K562 (cell line): ENCODE data around the gene EPHB4. TPM values are rescaled to one million over a fixed set of nuclear protein-coding genes. Genes with fewer than 3 reads are reported as not detected.

ENCODE experiments used
- CHD1 ChIP-seq: fragments of 200-600 bp; sonication (generic); IDR thresholded peaks from one replicate; pipeline ENCODE4 v1.6.1; 2012; ENCODE audit warnings: mild to moderate bottlenecking, moderate library complexity, low read length, inconsistent platforms
- ETV6 ChIP-seq, 3 experiments: fragments of 150-350 bp in 1 of 3; sonication (generic) in 1 of 3; formaldehyde crosslinking in 1 of 3; IDR thresholded peaks; 2 replicates each; pipeline versions ENCODE4 v1.6.1 to v1.8.0; 2014 to 2022; ENCODE audit warnings: borderline replicate concordance in 2 of 3, low read depth in 2 of 3, antibody characterized with exemption in 1 of 3, low read length in 1 of 3, mild to moderate bottlenecking in 1 of 3, missing genetic modification reagents in 1 of 3
- GMEB1 ChIP-seq: fragments of 250-450 bp; sonication (Bioruptor Pico); IDR thresholded peaks from 2 replicates; pipeline ENCODE4 v1.4.0; 2020; ENCODE audit warnings: mild to moderate bottlenecking
- MTF1 ChIP-seq: fragments of 250-450 bp; sonication (Bioruptor Pico); IDR thresholded peaks from 2 replicates; pipeline ENCODE4 v1.9.0; 2021; ENCODE audit warnings: moderate library complexity, mild to moderate bottlenecking, inconsistent platforms, borderline replicate concordance
- PHF21A ChIP-seq: fragments of 450-650 bp; IDR thresholded peaks from 2 replicates; pipeline ENCODE4 v1.6.1; 2017; ENCODE audit warnings: low read depth, borderline replicate concordance
- SIN3A ChIP-seq, 2 experiments: fragments of 150-350 bp in 1 of 2; IDR thresholded peaks; 2 replicates each; pipeline ENCODE4 v1.6.1; 2011 to 2016; ENCODE audit warnings: borderline replicate concordance in 2 of 2, low read depth in 2 of 2, low read length in 2 of 2, mild to moderate bottlenecking in 2 of 2, moderate library complexity in 2 of 2; ENCODE audit not compliant: control insufficient read depth in 1 of 2
- TSC22D4 ChIP-seq: fragments of 450-650 bp; IDR thresholded peaks from 2 replicates; pipeline ENCODE4 v1.6.1; 2016; ENCODE audit warnings: missing genetic modification characterization, missing biosample characterization, control low read depth
- ZFP36 ChIP-seq: fragments of 150-350 bp; IDR thresholded peaks from 2 replicates; pipeline ENCODE4 v1.6.1; 2018; ENCODE audit warnings: low read length, low read depth; ENCODE audit not compliant: partially characterized antibody
- ZNF143 ChIP-seq: sonication (generic); formaldehyde crosslinking; IDR thresholded peaks from 2 replicates; pipeline ENCODE4 v1.9.0; 2022; ENCODE audit warnings: mild to moderate bottlenecking, missing genetic modification reagents
- ZNF589 ChIP-seq: fragments of 200-800 bp; sonication (Bioruptor generic); IDR thresholded peaks from 2 replicates; pipeline ENCODE4 v1.6.1; 2016; ENCODE audit warnings: low read depth, missing genetic modification characterization, missing compliant biosample characterization
- ZSCAN29 ChIP-seq: fragments of 450-650 bp; IDR thresholded peaks from 2 replicates; pipeline ENCODE4 v1.6.1; 2017
- polyA plus RNA-seq, 8 experiments: library from polyadenylated mRNA; depleted of rRNA in 4 of 8; stranded (reverse) in 5 of 8; unstranded in 3 of 8; fragments of >200 nt; fragmentation: Nextera tagmentation in 2 of 8; fragmentation: Illumina TruSeq in 1 of 8; extraction: Ambion mirVana in 2 of 8; extraction: Trizol in 1 of 8; gene quantifications; 2 replicates each; pipeline versions ENCODE4 v1.2.1 to v1.2.3, GENCODE V29; 2011 to 2014; ENCODE audit warnings: inconsistent platforms in 1 of 8, missing spikeins in 1 of 8
- total RNA-seq, 7 experiments: library from RNA; depleted of rRNA in 6 of 7; stranded (reverse); fragments of >200 nt in 6 of 7; fragmentation: Illumina TruSeq in 2 of 7; extraction: Trizol in 2 of 7; gene quantifications; 2 replicates each; pipeline versions ENCODE4 v1.2.1 to v1.2.3, GENCODE V29; 2011 to 2021; ENCODE audit warnings: low replicate concordance in 1 of 7
- TF ChIP-seq, protein P1 (sequence below), 2 experiments: fragments of 450-650 bp in 1 of 2; sonication (generic) in 1 of 2; formaldehyde crosslinking in 1 of 2; IDR thresholded peaks; 2 replicates each; pipeline versions ENCODE4 v1.7.1 to v1.9.0; 2016 to 2022; ENCODE audit warnings: inconsistent platforms in 1 of 2, mild to moderate bottlenecking in 1 of 2, missing genetic modification reagents in 1 of 2

EPHB4 gene
- total and polyA plus RNA-seq, 9 of the 15 experiments (the other 6 are each of a cell fraction or from before 2014, with no cell fraction given), result 1.2 to 82.1 (median 37.9) TPM

GRCh38 chr7:100827330-100828226 lies at the start of gene EPHB4 (continued):
- TF ChIP-seq GMEB1 (CRISPR knock-in tag) (0 out of 2 replicates have a peak, but pooled peaks have one; percentile 38), MTF1 (CRISPR knock-in tag) (0 out of 2 replicates have a peak, but pooled peaks have one; percentile 67), PHF21A (0 out of 2 replicates have a peak, but pooled peaks have one; percentile 69), SIN3A (IDR thresholded peaks at IDR 0.05; ENCODE audit: borderline replicate concordance in 2 of 2, control insufficient read depth in 1 of 2, low read depth in 2 of 2, low read length in 2 of 2) (peak; percentile 15 to 63; a peak in 2 of 4 replicates), ZNF143 (peak; percentile 43; the same call in 1 of the 2 replicates), ZFP36 (no peak), ZSCAN29 (peak; percentile 30; the same call in 1 of the 2 replicates), TSC22D4 (no peak), CHD1 (peak; percentile 35), ZNF589 (CRISPR knock-in tag) (no peak), ETV6 (IDR thresholded peaks at IDR 0.05; ENCODE audit: borderline replicate concordance in 1 of 2, low read depth in 2 of 2, low read length in 1 of 2) (no peak), ETV6 (CRISPR knock-in tag; IDR thresholded peaks at IDR 0.05; ENCODE audit: borderline replicate concordance) (no peak)
- TF ChIP-seq, protein P1, sequence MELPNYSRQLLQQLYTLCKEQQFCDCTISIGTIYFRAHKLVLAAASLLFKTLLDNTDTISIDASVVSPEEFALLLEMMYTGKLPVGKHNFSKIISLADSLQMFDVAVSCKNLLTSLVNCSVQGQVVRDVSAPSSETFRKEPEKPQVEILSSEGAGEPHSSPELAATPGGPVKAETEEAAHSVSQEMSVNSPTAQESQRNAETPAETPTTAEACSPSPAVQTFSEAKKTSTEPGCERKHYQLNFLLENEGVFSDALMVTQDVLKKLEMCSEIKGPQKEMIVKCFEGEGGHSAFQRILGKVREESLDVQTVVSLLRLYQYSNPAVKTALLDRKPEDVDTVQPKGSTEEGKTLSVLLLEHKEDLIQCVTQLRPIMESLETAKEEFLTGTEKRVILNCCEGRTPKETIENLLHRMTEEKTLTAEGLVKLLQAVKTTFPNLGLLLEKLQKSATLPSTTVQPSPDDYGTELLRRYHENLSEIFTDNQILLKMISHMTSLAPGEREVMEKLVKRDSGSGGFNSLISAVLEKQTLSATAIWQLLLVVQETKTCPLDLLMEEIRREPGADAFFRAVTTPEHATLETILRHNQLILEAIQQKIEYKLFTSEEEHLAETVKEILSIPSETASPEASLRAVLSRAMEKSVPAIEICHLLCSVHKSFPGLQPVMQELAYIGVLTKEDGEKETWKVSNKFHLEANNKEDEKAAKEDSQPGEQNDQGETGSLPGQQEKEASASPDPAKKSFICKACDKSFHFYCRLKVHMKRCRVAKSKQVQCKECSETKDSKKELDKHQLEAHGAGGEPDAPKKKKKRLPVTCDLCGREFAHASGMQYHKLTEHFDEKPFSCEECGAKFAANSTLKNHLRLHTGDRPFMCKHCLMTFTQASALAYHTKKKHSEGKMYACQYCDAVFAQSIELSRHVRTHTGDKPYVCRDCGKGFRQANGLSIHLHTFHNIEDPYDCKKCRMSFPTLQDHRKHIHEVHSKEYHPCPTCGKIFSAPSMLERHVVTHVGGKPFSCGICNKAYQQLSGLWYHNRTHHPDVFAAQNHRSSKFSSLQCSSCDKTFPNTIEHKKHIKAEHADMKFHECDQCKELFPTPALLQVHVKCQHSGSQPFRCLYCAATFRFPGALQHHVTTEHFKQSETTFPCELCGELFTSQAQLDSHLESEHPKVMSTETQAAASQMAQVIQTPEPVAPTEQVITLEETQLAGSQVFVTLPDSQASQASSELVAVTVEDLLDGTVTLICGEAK (IDR thresholded peaks at IDR 0.05), result 0 out of 2 replicates have a peak, but pooled peaks have one; percentile 43
- TF ChIP-seq, protein P1 (CRISPR knock-in tag; IDR thresholded peaks at IDR 0.05), result no peak
